Measurements from ENCODE around the gene CA10.
A peak's percentile ranks its signal among the peaks of the same experiment; 100 is the strongest.

Gene CA10

GRCh38 chr17:51759260-51759659 lies 399.3 kb downstream of the CA10 start:
- DNase-seq: no peak

- no peak for DNase-seq
These were observed 407.4 kb downstream of the CA10 start for GRCh38 chr17:51751072-51751471.

DNA sequence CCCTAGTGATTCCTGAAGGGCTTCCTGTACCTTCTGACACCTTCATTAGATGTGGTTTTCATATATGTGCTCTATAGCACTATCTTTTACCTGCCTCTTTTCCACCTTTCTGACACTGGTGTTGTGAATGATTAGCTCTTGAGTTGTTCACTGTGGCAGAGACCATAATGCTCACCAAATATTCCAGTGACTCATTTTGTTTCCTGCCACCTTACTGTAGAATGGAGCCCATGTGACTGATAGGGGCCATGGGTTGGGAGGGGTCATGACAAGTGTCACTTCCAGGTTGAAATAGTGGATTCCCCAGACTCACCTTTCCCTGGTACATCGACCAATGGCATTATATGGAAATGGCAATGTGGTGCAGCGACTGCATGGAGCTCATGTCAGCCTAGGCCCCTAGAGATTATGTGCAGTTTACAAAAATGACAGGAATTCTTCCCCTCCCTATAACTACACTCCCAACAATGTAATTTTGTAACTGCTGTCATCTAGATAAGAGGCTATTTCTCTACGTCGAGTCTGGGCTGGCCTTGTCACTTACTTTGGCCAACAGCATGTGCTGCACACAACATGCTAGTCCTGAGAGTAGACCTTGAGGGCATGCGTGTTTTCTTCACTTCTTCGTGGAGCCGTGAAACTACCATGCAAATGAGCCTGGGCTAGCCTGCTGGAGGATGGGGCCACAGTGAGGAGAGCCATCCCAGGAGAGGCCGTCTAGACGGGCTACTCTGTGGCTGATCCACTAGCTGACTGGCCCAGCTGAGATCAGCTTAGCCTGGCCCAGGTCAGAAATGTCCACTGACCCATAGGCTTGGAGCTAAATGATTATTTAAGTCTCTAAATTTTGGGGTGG lies 409.5 kb downstream of the CA10 start:
- no peak for DNase-seq

GRCh38 chr17:51746421-51746820 lies 412.1 kb downstream of the CA10 start:
- DNase-seq: no peak

DNA sequence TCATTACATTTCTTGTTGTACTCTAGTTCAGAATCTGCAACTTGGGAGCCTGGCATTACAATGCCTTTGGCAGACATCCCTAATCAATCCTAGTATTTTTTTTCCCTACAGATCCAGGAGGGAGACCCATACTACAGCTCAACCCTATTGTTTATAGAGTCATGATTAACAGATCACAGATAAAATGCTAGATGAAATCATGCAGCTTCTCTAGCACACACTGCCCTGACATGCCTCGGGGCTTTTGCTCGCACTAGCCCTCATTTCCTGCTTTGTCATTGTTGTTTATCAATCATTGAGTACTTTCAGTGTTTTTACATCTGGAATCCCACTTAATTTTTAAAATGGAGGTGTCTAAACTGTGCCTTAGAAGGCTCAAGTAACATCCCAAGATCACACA lies 412.5 kb downstream of the CA10 start:
- DNase-seq: no peak

- no peak for DNase-seq
These were observed 415.0 kb downstream of the CA10 start for GRCh38 chr17:51743477-51743876.

DNA sequence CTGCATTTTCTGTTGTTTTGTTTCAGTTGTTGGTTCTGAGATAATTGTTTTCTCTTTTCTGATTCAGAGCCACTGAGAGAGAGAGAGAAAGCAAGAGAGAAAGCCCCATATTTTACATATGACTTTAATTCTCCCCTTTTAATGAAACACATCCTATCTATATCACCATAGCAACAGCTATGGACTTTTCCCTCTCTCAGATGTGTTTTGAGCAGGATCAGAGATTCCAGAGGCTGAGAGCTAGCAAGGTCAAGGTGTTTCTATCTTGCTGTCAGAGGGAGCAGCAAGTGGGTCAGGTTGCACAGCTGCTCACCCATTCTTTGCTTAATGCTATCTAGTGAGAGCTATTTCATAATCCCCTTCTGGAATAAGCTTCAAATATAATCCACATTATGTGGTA lies 415.9 kb downstream of the CA10 start:
- DNase-seq: no peak

GRCh38 chr17:51741458-51741857 lies 417.1 kb downstream of the CA10 start:
- DNase-seq: no peak

- DNase-seq: no peak
These were observed 418.0 kb downstream of the CA10 start for GRCh38 chr17:51740531-51740930.

DNA sequence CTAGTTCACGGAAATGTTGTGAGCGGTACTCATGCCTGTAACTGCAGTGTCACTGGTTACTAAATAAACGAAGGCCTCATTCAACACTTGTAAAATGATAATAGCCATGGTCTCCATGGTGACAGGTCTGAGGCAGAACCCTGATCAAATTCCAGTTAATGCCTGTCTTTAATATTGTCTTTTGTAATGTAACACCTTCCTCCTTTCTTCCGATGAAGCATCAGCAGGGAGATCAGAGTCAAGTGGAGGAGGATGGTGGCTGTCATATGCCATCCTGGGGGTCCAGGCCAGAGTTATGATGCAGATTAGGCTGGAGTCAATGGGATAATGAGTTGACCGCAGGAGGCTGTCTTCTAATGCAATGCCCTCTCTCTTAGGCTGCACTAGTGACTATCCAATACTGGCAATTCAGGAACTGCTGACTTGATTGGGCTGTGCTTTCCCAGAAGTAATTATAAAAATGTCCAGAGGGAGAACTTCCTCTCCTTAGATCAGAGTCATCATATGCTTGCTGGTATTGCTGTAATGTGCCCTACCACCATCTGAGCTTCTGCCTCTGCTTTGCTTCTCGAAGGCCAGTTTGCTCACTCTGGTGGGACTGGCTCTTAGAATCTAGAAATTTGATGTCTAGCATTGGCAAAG lies 419.1 kb downstream of the CA10 start:
- DNase-seq: peak; percentile 6

GRCh38 chr17:51736356-51736755 lies 422.2 kb downstream of the CA10 start:
- no peak for DNase-seq

GRCh38 chr17:51734976-51735375 lies 423.5 kb downstream of the CA10 start:
- no peak for DNase-seq

- DNase-seq: no peak
These were observed 424.1 kb downstream of the CA10 start for GRCh38 chr17:51734462-51734861.

DNA sequence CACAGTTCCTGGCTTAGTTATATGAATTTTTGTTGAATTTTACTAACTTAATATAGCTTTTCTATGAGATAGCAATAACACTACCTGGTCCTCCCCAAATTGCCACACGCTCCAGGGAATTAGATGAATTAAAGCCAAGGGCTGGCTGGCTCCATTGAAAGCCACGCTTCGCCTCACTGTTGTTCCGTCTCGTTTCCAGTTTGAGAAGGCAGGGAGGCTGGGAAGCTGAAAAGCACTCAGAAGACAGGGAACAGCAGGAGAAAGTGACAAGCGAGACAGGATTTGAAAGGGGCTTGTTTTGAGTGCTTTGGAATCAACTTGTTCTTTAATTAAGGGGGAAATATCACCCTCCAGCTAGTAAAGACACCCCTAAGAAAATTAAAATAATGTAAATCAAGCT lies 425.3 kb downstream of the CA10 start:
- DNase-seq: no peak

- no peak for DNase-seq
These were observed 426.4 kb downstream of the CA10 start for GRCh38 chr17:51731941-51732722.

- DNase-seq: no peak
These were observed 428.0 kb downstream of the CA10 start for GRCh38 chr17:51730303-51731050.

DNA sequence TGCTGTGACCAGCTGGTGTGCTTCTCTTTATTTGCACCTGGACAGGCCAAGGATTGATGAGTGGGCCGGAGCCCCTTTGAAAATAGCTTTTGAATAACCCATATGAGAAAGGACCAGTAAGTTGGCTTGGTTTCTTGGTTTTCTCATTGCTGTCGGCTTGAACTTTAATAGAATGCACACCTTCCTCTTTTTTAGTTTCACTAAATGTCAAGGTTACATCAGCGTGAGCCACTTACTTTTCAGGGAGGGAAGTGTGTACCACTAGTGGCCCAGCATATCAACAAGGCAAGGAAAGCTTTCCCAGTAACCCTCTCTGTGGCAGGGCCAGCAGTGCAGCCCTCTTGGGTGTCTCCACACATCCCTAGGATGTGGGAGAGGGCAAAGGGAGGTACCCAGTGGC lies 433.3 kb downstream of the CA10 start:
- DNase-seq: no peak

GRCh38 chr17:51724043-51724580 lies 434.4 kb downstream of the CA10 start:
- DNase-seq: no peak

DNA sequence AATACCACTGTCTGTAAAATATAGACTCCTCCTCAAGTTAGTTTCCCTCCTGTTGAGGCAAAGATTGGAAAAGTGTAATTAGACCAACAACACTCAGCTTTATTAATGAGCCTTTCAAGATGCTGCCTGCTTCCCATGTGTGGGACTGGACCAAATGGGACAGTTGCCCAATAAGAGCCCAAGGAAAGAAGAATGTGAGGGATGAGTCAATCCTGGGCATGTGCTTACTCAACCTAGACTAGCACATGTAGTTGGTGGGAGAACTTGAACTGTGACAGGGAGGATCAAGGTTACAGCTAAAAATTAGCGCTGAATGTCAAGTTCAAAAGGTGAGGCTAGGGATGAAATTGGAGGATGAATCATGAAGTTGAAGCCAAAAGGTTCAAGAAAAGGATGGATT lies 435.5 kb downstream of the CA10 start:
- no peak for DNase-seq

GRCh38 chr17:51721730-51722129 lies 436.8 kb downstream of the CA10 start:
- no peak for DNase-seq

DNA sequence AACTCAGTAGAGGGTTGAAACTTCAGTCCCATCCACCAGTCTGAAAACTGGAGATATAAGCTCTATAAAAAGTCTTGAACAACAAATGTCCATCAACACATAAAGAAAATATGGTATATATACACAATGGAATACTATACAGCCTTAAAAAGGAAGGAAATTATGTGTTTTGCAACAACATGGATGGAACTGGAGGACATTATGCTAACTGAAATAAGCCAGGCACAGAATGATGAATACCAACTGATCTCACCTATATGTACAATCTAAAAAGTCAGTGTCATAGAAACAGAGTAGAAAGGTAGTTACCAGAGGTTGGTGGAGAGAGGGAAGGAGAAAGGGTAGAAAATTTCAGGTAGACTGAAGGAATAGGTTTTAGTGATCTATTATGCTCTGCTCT lies 438.1 kb downstream of the CA10 start:
- no peak for DNase-seq

GRCh38 chr17:51718983-51719382 lies 439.5 kb downstream of the CA10 start:
- no peak for DNase-seq

DNA sequence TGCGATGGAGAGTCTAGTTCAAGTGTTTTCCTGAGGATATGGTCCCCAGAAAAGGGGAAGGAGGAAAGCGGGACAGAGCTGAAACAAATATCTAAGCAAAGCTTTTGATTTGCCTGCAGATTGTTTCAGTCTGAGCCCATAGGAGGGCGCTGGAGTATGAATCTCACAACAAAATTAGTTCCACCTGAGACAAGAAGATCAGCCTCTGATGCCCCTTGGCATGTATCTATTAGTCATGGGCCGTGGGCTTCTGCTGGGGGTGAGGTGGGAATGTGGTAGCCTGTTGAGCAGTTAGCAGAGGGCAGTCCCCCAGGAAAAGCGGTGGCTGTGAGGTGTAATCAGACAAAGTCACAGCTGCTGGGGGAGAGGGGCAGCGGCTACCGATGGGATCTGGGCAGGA lies 446.9 kb downstream of the CA10 start:
- DNase-seq: no peak
